HG03571 (cell line): ENCODE results near the gene DET1.
A peak's percentile ranks its signal among the peaks of the same experiment; 100 is the strongest.

Source experiments
- ATAC-seq: cut with Tn5 transposase; IDR thresholded peaks from one replicate; pipeline ENCODE4 v1.9.1; 2021; ENCODE audit not compliant: unreplicated experiment

Gene DET1

GRCh38 chr15:88467935-88468528 is 78.4 kb downstream of the DET1 start:
- peak; percentile 13 for ATAC-seq

GRCh38 chr15:88467073-88467934 is 79.2 kb downstream of the DET1 start, which contains the start of the genes MRPL46 and MRPS11:
Gene MRPL46, minus strand, starts transcription at chr15:88467388. Its CDS starts 11 bp downstream, at chr15:88467377.
Gene MRPS11, plus strand, starts transcription at chr15:88467708. Its CDS starts 10 bp downstream, at chr15:88467718.
- peak; percentile 87 for ATAC-seq

GRCh38 chr15:88465633-88466224 is 80.8 kb downstream of the DET1 start:
- no peak for ATAC-seq

- ATAC-seq: no peak
Measured at GRCh38 chr15:88463870-88464532, 82.5 kb downstream of the DET1 start.
